H9 (cell line): ENCODE measurements around the gene EFNA5. TPM values are rescaled to one million over a fixed set of nuclear protein-coding genes. Genes with fewer than 3 reads are reported as not detected.

Experiments
- DNase-seq: peaks from one replicate; pipeline ENCODE4 v3.0.0-alpha.2; 2017
- H2AFZ ChIP-seq: one replicate; pipeline ENCODE4 v1.6.1; 2013; ENCODE audit warnings: mild to moderate bottlenecking, low read length, control low read depth, moderate library complexity
- H2AK5ac ChIP-seq: 2 replicates; pipeline ENCODE4 v1.6.1; 2013; ENCODE audit warnings: low read length, control low read depth, mixed read lengths; ENCODE audit not compliant: insufficient read length
- H2BK120ac ChIP-seq: one replicate; pipeline ENCODE4 v1.6.1; 2013; ENCODE audit warnings: low read depth, mild to moderate bottlenecking, low read length, control low read depth, inconsistent platforms; ENCODE audit not compliant: poor library complexity, severe bottlenecking
- H2BK12ac ChIP-seq: 2 replicates; pipeline ENCODE4 v1.6.1; 2013; ENCODE audit warnings: low read length, control low read depth, mixed read lengths, low read depth; ENCODE audit not compliant: insufficient read length
- H2BK15ac ChIP-seq: 2 replicates; pipeline ENCODE4 v1.6.1; 2013; ENCODE audit warnings: low read depth, low read length, control low read depth
- H2BK20ac ChIP-seq: one replicate; pipeline ENCODE4 v1.6.1; 2013; ENCODE audit warnings: low read depth, mild to moderate bottlenecking, low read length, control low read depth, inconsistent platforms; ENCODE audit not compliant: poor library complexity, severe bottlenecking
- H2BK5ac ChIP-seq: 2 replicates; pipeline ENCODE4 v1.6.1; 2013; ENCODE audit warnings: low read length, control low read depth, mixed read lengths; ENCODE audit not compliant: insufficient read length
- H3K14ac ChIP-seq: 2 replicates; pipeline ENCODE4 v1.6.1; 2013; ENCODE audit warnings: low read length, control low read depth; ENCODE audit not compliant: insufficient read depth
- H3K18ac ChIP-seq: 2 replicates; pipeline ENCODE4 v1.6.1; 2013; ENCODE audit warnings: low read depth, mild to moderate bottlenecking, mixed read lengths, low read length, control low read depth; ENCODE audit not compliant: insufficient read length
- H3K23ac ChIP-seq: 2 replicates; pipeline ENCODE4 v1.6.1; 2013; ENCODE audit warnings: low read length, control low read depth, mixed read lengths, low read depth; ENCODE audit not compliant: insufficient read length
- H3K23me2 ChIP-seq: 2 replicates; pipeline ENCODE4 v1.6.1; 2013; ENCODE audit warnings: low read depth, mild to moderate bottlenecking, mixed read lengths, low read length, control low read depth; ENCODE audit not compliant: insufficient read length, poor library complexity, severe bottlenecking
- H3K27ac ChIP-seq: 2 replicates; pipeline ENCODE4 v1.5.1; 2013; ENCODE audit warnings: low read length, control low read depth, mixed read lengths, low read depth; ENCODE audit not compliant: insufficient read length
- H3K27me3 ChIP-seq: 2 replicates; pipeline ENCODE4 v1.6.1; 2013; ENCODE audit warnings: low read length, control low read depth, inconsistent platforms; ENCODE audit not compliant: insufficient read depth
- H3K4ac ChIP-seq: 2 replicates; pipeline ENCODE4 v1.6.1; 2013; ENCODE audit warnings: low read depth, mild to moderate bottlenecking, control low read depth, inconsistent platforms, low read length, moderate library complexity
- H3K4me1 ChIP-seq: 2 replicates; pipeline ENCODE4 v1.6.1; 2013; ENCODE audit warnings: low read length, control low read depth, inconsistent platforms; ENCODE audit not compliant: insufficient read depth
- H3K4me2 ChIP-seq: 2 replicates; pipeline ENCODE4 v1.6.1; 2013; ENCODE audit warnings: low read length, control low read depth, mixed read lengths; ENCODE audit not compliant: insufficient read length, insufficient read depth
- H3K56ac ChIP-seq: 2 replicates; pipeline ENCODE4 v1.6.1; 2013; ENCODE audit warnings: low read depth, mild to moderate bottlenecking, mixed read lengths, low read length, control low read depth; ENCODE audit not compliant: insufficient read length
- H3K79me1 ChIP-seq: 2 replicates; pipeline ENCODE4 v1.6.1; 2013; ENCODE audit warnings: low read depth, mild to moderate bottlenecking, moderate library complexity, low read length, control low read depth, inconsistent platforms; ENCODE audit not compliant: insufficient read depth, poor library complexity, severe bottlenecking
- H3K79me2 ChIP-seq: 2 replicates; pipeline ENCODE4 v1.6.1; 2013; ENCODE audit warnings: low read length, control low read depth, inconsistent platforms; ENCODE audit not compliant: insufficient read depth
- H3K9ac ChIP-seq: 2 replicates; pipeline ENCODE4 v1.6.1; 2013; ENCODE audit warnings: low read length, control low read depth, mixed read lengths; ENCODE audit not compliant: insufficient read length; ENCODE audit errors: extremely low read depth
- H3K9me3 ChIP-seq: one replicate; pipeline ENCODE4 v1.6.1; 2013; ENCODE audit warnings: low read depth, low read length, inconsistent platforms; ENCODE audit not compliant: control insufficient read depth
- H3T11ph ChIP-seq: one replicate; pipeline ENCODE4 v1.6.1; 2013; ENCODE audit warnings: mild to moderate bottlenecking, low read length, control low read depth, inconsistent platforms
- H4K20me1 ChIP-seq: one replicate; pipeline ENCODE4 v1.6.1; 2013; ENCODE audit not compliant: control insufficient read depth, insufficient read length, insufficient read depth
- H4K5ac ChIP-seq: 2 replicates; pipeline ENCODE4 v1.6.1; 2013; ENCODE audit warnings: low read depth, mild to moderate bottlenecking, mixed read lengths, low read length, control low read depth; ENCODE audit not compliant: insufficient read length
- H4K8ac ChIP-seq: replicated peaks from 2 replicates; pipeline ENCODE4 v1.6.1; 2013; ENCODE audit warnings: low read length, control low read depth, mixed read lengths, low read depth; ENCODE audit not compliant: insufficient read length
- H4K91ac ChIP-seq: 2 replicates; pipeline ENCODE4 v1.6.1; 2013; ENCODE audit warnings: low read depth, mild to moderate bottlenecking, moderate library complexity, mixed read lengths, low read length, control low read depth; ENCODE audit not compliant: insufficient read length
- H3K27ac Mint-ChIP-seq, 3 experiments: 2 replicates in 2 of 3; 3 replicates in 1 of 3; pipeline ENCODE4 v1.8.0; 2020 to 2021; ENCODE audit warnings: mixed read lengths in 3 of 3, mild to moderate bottlenecking in 1 of 3, moderate library complexity in 1 of 3
- H3K27me3 Mint-ChIP-seq: 2 replicates; pipeline ENCODE4 v1.8.0; 2021; ENCODE audit warnings: low read depth, mild to moderate bottlenecking, moderate library complexity, mixed read lengths
- H3K36me3 Mint-ChIP-seq, 3 experiments: 2 replicates in 2 of 3; 3 replicates in 1 of 3; pipeline ENCODE4 v1.8.0; 2020 to 2021; ENCODE audit warnings: low read depth in 3 of 3, mixed read lengths in 3 of 3; ENCODE audit not compliant: insufficient read depth in 1 of 3
- H3K4me1 Mint-ChIP-seq, 2 experiments: 2 replicates each; pipeline ENCODE4 v1.8.0; 2020; ENCODE audit warnings: mixed read lengths in 2 of 2
- H3K4me3 Mint-ChIP-seq, 2 experiments: 2 replicates in 1 of 2; 3 replicates in 1 of 2; pipeline ENCODE4 v1.8.0; 2020 to 2021; ENCODE audit warnings: mild to moderate bottlenecking in 2 of 2, mixed read lengths in 2 of 2, moderate library complexity in 1 of 2
- H3K9me3 Mint-ChIP-seq, 2 experiments: 2 replicates in 1 of 2; 3 replicates in 1 of 2; pipeline ENCODE4 v1.8.0; 2020; ENCODE audit warnings: mild to moderate bottlenecking in 2 of 2, mixed read lengths in 2 of 2, moderate library complexity in 1 of 2
- CTCF ChIP-seq: fragments of 200-600 bp; sonication (generic); conservative IDR thresholded peaks from 3 replicates; pipeline ENCODE4 v1.8.0; 2021; ENCODE audit warnings: antibody characterized with exemption, mild to moderate bottlenecking
- WGBS: extraction: QIAGEN DNeasy Blood & Tissue Kit; methylation state at CpG from one replicate; pipeline ENCODE4 v1.1.7; 2013; ENCODE audit warnings: missing lambda C conversion rate, low lambda C conversion rate, mixed read lengths; ENCODE audit not compliant: insufficient read length; ENCODE audit errors: extremely low coverage; 5-methylcytosine and 5-hydroxymethylcytosine counted together
- total RNA-seq: library from RNA; stranded (reverse); gene quantifications from 2 replicates; pipeline ENCODE4 v1.2.1, GENCODE V29; 2021

EFNA5 gene
- total RNA-seq, 1 experiment from 2014 or later = 20.4 TPM

GRCh38 chr5:107450531-107450930, 220.2 kb downstream of the EFNA5 start:
- Mint-ChIP-seq H3K9me3 (peaks cover 3 to 4% of the 10 kb centered on the region in 2 experiments; a peak in 4 of 5 replicates), H3K4me3 (no peak overlapping the region)
- H3K23ac ChIP-seq = no peak overlapping the region

More at GRCh38 chr5:107450531-107450930, 220.2 kb downstream of the EFNA5 start:
- no peak overlapping the region for H2BK5ac ChIP-seq
- no peak overlapping the region for H3K56ac ChIP-seq
- no peaks in the 10 kb centered on the region for H3K23me2 ChIP-seq
- no peak overlapping the region for H3K9ac ChIP-seq
- Mint-ChIP-seq H3K27ac (no peak overlapping the region), H3K36me3 (peaks cover 3 to 6% (median 4%) of the 10 kb centered on the region in 3 experiments; a peak in 5 of 7 replicates), H3K4me1 (peaks cover 27 to 28% of the 10 kb centered on the region in 2 experiments), H3K27me3 (no peaks in the 10 kb centered on the region)
- no peak overlapping the region for H4K8ac ChIP-seq
- H3K4ac ChIP-seq = no peak overlapping the region
- H3K18ac ChIP-seq = no peak overlapping the region
- no peaks in the 10 kb centered on the region for H3K79me2 ChIP-seq
- H4K5ac ChIP-seq = no peak overlapping the region
- no peak overlapping the region for H2AFZ ChIP-seq
- H2AK5ac ChIP-seq = no peak overlapping the region
- no peak overlapping the region for H2BK15ac ChIP-seq
- H4K91ac ChIP-seq = no peak overlapping the region
- TF ChIP-seq CTCF = no peak
- no CpG with 5 or more reads among the region's 3 CpGs for WGBS
- no peak overlapping the region for H3K27ac ChIP-seq
- no peaks in the 10 kb centered on the region for H3K27me3 ChIP-seq
- 0 out of 2 replicates have a peak, but pooled peaks cover 5% of the 10 kb centered on the region for H3K4me1 ChIP-seq
- no peak overlapping the region for H2BK12ac ChIP-seq
- H3K14ac ChIP-seq = no peak overlapping the region
- H2BK20ac ChIP-seq = no peak overlapping the region
- no peak overlapping the region for H2BK120ac ChIP-seq
- H3K79me1 ChIP-seq = peaks cover 2% of the 10 kb centered on the region
- no peaks in the 10 kb centered on the region for H4K20me1 ChIP-seq
- no peak overlapping the region for H3T11ph ChIP-seq
- H3K9me3 ChIP-seq = no peaks in the 10 kb centered on the region
- H3K4me2 ChIP-seq = no peak overlapping the region
- no peak for DNase-seq
